Sigmoid colon (tissue), 7 donors: ENCODE measurements around the gene DIS3L2. TPM values are rescaled to one million over a fixed set of nuclear protein-coding genes. Genes with fewer than 3 reads are reported as not detected.

Source experiments
- DNase-seq: peaks from one replicate; pipeline ENCODE4 v3.0.0-alpha.2; 2019
- H3K27ac ChIP-seq, 4 donors: fragments of 200-600 bp; sonication (generic); one replicate each; pipeline ENCODE4 v1.5.1; 2016 to 2019; ENCODE audit warnings: mild to moderate bottlenecking in 1 of 4
- H3K27me3 ChIP-seq, 3 donors: fragments of 200-600 bp; sonication (generic); one replicate each; pipeline ENCODE4 v1.5.1; 2019; ENCODE audit warnings: mild to moderate bottlenecking in 1 of 3
- H3K36me3 ChIP-seq, 4 donors: fragments of 200-600 bp; sonication (generic); one replicate each; pipeline ENCODE4 v1.5.1; 2016 to 2019
- H3K4me1 ChIP-seq, 4 donors: fragments of 200-600 bp; sonication (generic); one replicate each; pipeline ENCODE4 v1.5.1; 2017 to 2019
- H3K4me3 ChIP-seq, 4 donors: fragments of 200-600 bp; sonication (generic); one replicate each; pipeline ENCODE4 v1.5.1; 2017 to 2019; ENCODE audit warnings: mild to moderate bottlenecking in 2 of 4, moderate library complexity in 1 of 4
- H3K9me3 ChIP-seq, 4 donors: fragments of 200-600 bp in 3 of 4; sonication (generic) in 3 of 4; one replicate each; pipeline versions ENCODE4 v1.5.1 to v1.6.1; 2013 to 2019
- CTCF ChIP-seq, 4 experiments: fragments of 450-650 bp in 3 of 4; fragments of 200-600 bp in 1 of 4; IDR thresholded peaks; one replicate each; pipeline ENCODE4 v1.5.1; 2016 to 2019; ENCODE audit warnings: antibody characterized with exemption in 4 of 4, mild to moderate bottlenecking in 3 of 4, moderate library complexity in 2 of 4
- EP300 ChIP-seq, 4 donors: sonication (generic); formaldehyde crosslinking; IDR thresholded peaks; one replicate each; pipeline ENCODE4 v1.6.1; 2017; ENCODE audit warnings: antibody characterized with exemption in 4 of 4
- POLR2A ChIP-seq, 2 donors: fragments of 450-650 bp; IDR thresholded peaks; one replicate each; pipeline ENCODE4 v1.6.1; 2016; ENCODE audit warnings: antibody characterized with exemption in 2 of 2, mild to moderate bottlenecking in 2 of 2, moderate library complexity in 2 of 2
- POLR2AphosphoS5 ChIP-seq, 4 donors: sonication (generic); formaldehyde crosslinking; IDR thresholded peaks; one replicate each; pipeline ENCODE4 v1.6.1; 2017; ENCODE audit warnings: antibody characterized with exemption in 4 of 4
- WGBS, 2 donors: extraction: QIAGEN DNeasy Blood & Tissue Kit; methylation state at CpG; one replicate each; pipeline ENCODE4 v1.1.7; 2013; 5-methylcytosine and 5-hydroxymethylcytosine counted together
- intact Hi-C: fragments of 100-400 bp; cut with DNase I; formaldehyde crosslinking; loops from one replicate; pipeline ENCODE4 v1.15.1; 2023
- polyA plus RNA-seq, 3 donors: library from polyadenylated mRNA; stranded (reverse); fragments of 200-250 nt; gene quantifications; one replicate each; pipeline ENCODE4 v1.2.3, GENCODE V29; 2013
- total RNA-seq, 4 donors: library from RNA; depleted of rRNA; stranded (reverse); fragments of >200 nt; gene quantifications; one replicate each; pipeline ENCODE4 v1.1.0, GENCODE V29; 2016
- donor health status: healthy with polysubstance abuse.
- donor health status: Bipolar disorder and iron deficiency.
- donor health status: healthy.

DIS3L2 gene
- total and polyA plus RNA-seq, 7 donors, result 8.8 to 37.9 (median 22.5) TPM

- 85 to 91% methylated on average over 3 of the region's 3 CpGs for WGBS, 2 donors
- Histone ChIP-seq H3K36me3 (no peaks in the 10 kb centered on the region), H3K4me1 (peaks cover 0 to 35% (median 10%) of the 10 kb centered on the region in 4 donors), H3K9me3 (no peaks in the 10 kb centered on the region), H3K4me3 (no peak overlapping the region), H3K27ac (no peak overlapping the region), H3K27me3 (no peaks in the 10 kb centered on the region)
- DNase-seq, result no peak
- intact Hi-C loops, result no loop called here
- TF ChIP-seq POLR2A (IDR thresholded peaks at IDR 0.05) (no peak), EP300 (IDR thresholded peaks at IDR 0.05) (no peak), POLR2AphosphoS5 (IDR thresholded peaks at IDR 0.05) (no peak), CTCF (IDR thresholded peaks at IDR 0.05) (no peak)
Measured at GRCh38 chr2:231991664-231992063, 30.2 kb downstream of the DIS3L2 start.

GRCh38 chr2:231992888-231993287 is 31.4 kb downstream of the DIS3L2 start:
- Histone ChIP-seq H3K27ac (no peak overlapping the region), H3K27me3 (no peaks in the 10 kb centered on the region), H3K9me3 (no peaks in the 10 kb centered on the region), H3K4me1 (peaks cover 0 to 22% (median 4%) of the 10 kb centered on the region in 4 donors), H3K4me3 (no peak overlapping the region), H3K36me3 (no peaks in the 10 kb centered on the region)
- DNase-seq, result no peak
- intact Hi-C loops, result no loop called here
- no peak for TF ChIP-seq POLR2AphosphoS5 (IDR thresholded peaks at IDR 0.05)
- TF ChIP-seq POLR2A (IDR thresholded peaks at IDR 0.05), result no peak
- TF ChIP-seq CTCF (IDR thresholded peaks at IDR 0.05), result no peak
- no peak for TF ChIP-seq EP300 (IDR thresholded peaks at IDR 0.05)
- WGBS, 2 donors, result 76 to 79% methylated on average over 5 of the region's 5 CpGs

- Histone ChIP-seq H3K4me1 (peaks cover 0 to 18% (median under 1%) of the 10 kb centered on the region in 4 donors), H3K4me3 (no peak overlapping the region), H3K9me3 (no peaks in the 10 kb centered on the region), H3K27me3 (no peaks in the 10 kb centered on the region), H3K27ac (no peak overlapping the region), H3K36me3 (no peaks in the 10 kb centered on the region)
- no peak for DNase-seq
- intact Hi-C loops, result no loop called here
- TF ChIP-seq POLR2A (IDR thresholded peaks at IDR 0.05), result no peak
- no peak for TF ChIP-seq POLR2AphosphoS5 (IDR thresholded peaks at IDR 0.05)
- no peak for TF ChIP-seq EP300 (IDR thresholded peaks at IDR 0.05)
- no peak for TF ChIP-seq CTCF (IDR thresholded peaks at IDR 0.05)
- 95 to 98% methylated on average over 2 of the region's 2 CpGs for WGBS, 2 donors
Measured at GRCh38 chr2:231996797-231997540, 35.5 kb downstream of the DIS3L2 start.

- no peaks in the 10 kb centered on the region for H3K9me3 ChIP-seq
- TF ChIP-seq POLR2AphosphoS5 (IDR thresholded peaks at IDR 0.05) (no peak), CTCF (IDR thresholded peaks at IDR 0.05) (no peak), EP300 (IDR thresholded peaks at IDR 0.05) (no peak), POLR2A (IDR thresholded peaks at IDR 0.05) (no peak)
- intact Hi-C loops, result no loop called here
Measured at GRCh38 chr2:231998046-231998445, 36.5 kb downstream of the DIS3L2 start.

More at GRCh38 chr2:231998046-231998445, 36.5 kb downstream of the DIS3L2 start:
- no peaks in the 10 kb centered on the region for H3K27me3 ChIP-seq
- H3K4me1 ChIP-seq, result peaks cover 0 to 18% (median 0%) of the 10 kb centered on the region in 4 donors
- H3K36me3 ChIP-seq, result no peaks in the 10 kb centered on the region
- H3K27ac ChIP-seq, result no peak overlapping the region
- H3K4me3 ChIP-seq, result no peak overlapping the region
- DNase-seq, result no peak
